IMR-90 (cell line): ENCODE data around the gene VLDLR. TPM values are rescaled to one million over a fixed set of nuclear protein-coding genes. Genes with fewer than 3 reads are reported as not detected.
"Not testable (repeated sequence)": the region's sequence is repeated elsewhere in the genome, so short reads cannot be mapped to it uniquely, and the experiment has no call there.

ENCODE experiments used
- ATAC-seq: fragments of 200-7000 bp; cut with Tn5 transposase; 2 replicates; pipeline ENCODE4 v1.9.1; 2020; ENCODE audit warnings: low read depth, mild to moderate bottlenecking, moderate library complexity
- BruUV-seq: library from RNA; stranded (reverse); fragments of 400-500 nt; replicated peaks from 2 replicates; lab custom pipeline; 2021; lab: Mats Ljungman, UMichigan
- CTCF ChIA-PET: fragments of 300-600 bp; formaldehyde crosslinking; extraction: SDS; loops from one replicate; lab custom pipeline; 2021; ENCODE audit warnings: antibody characterized with exemption; lab: Yijun Ruan, JAX
- POLR2A ChIA-PET: fragments of 300-600 bp; sonication (Branson Sonifier 250); formaldehyde crosslinking; loops from one replicate; lab custom pipeline; 2022; ENCODE audit warnings: antibody characterized with exemption; ENCODE audit not compliant: unreplicated experiment; lab: Charles Lee
- DNase-seq: peaks from one replicate; pipeline ENCODE4 v3.0.0; 2013
- H2AFZ ChIP-seq: replicated peaks from 2 replicates; pipeline ENCODE3; 2013; ENCODE audit warnings: low read length, mild to moderate bottlenecking; ENCODE audit not compliant: poor library complexity
- H2AK5ac ChIP-seq: 2 replicates; pipeline ENCODE4 v1.6.1; 2013; ENCODE audit warnings: low read depth, low read length, inconsistent platforms
- H2AK9ac ChIP-seq: replicated peaks from 2 replicates; pipeline ENCODE3; 2013; ENCODE audit warnings: mild to moderate bottlenecking, low read depth, low read length, moderate library complexity; ENCODE audit not compliant: poor library complexity
- H2BK120ac ChIP-seq: 2 replicates; pipeline ENCODE4 v1.6.1; 2013; ENCODE audit warnings: low read depth, low read length, inconsistent platforms
- H2BK15ac ChIP-seq: 3 replicates; pipeline ENCODE4 v1.6.1; 2013; ENCODE audit warnings: low read depth, low read length, inconsistent platforms
- H2BK20ac ChIP-seq: 2 replicates; pipeline ENCODE4 v1.6.1; 2013; ENCODE audit warnings: low read depth, mild to moderate bottlenecking, inconsistent platforms, low read length, moderate library complexity
- H2BK5ac ChIP-seq: 2 replicates; pipeline ENCODE4 v1.6.1; 2013; ENCODE audit warnings: mild to moderate bottlenecking, low read depth, low read length, inconsistent platforms; ENCODE audit not compliant: poor library complexity, severe bottlenecking
- H3K14ac ChIP-seq: replicated peaks from 2 replicates; pipeline ENCODE4 v1.6.1; 2013; ENCODE audit warnings: low read depth, low read length, inconsistent platforms
- H3K18ac ChIP-seq: 2 replicates; pipeline ENCODE4 v1.6.1; 2013; ENCODE audit warnings: low read depth, low read length, control low read depth
- H3K23ac ChIP-seq: 2 replicates; pipeline ENCODE4 v1.6.1; 2013; ENCODE audit warnings: low read depth, low read length, inconsistent platforms
- H3K27ac ChIP-seq: 2 replicates; pipeline ENCODE4 v1.5.1; 2013; ENCODE audit warnings: mild to moderate bottlenecking, control low read depth, low read length; ENCODE audit not compliant: insufficient read depth
- H3K27me3 ChIP-seq: 2 replicates; pipeline ENCODE4 v1.6.1; 2013; ENCODE audit warnings: low read length; ENCODE audit not compliant: control insufficient read depth, insufficient read depth
- H3K36me3 ChIP-seq: 2 replicates; pipeline ENCODE4 v1.6.1; 2013; ENCODE audit warnings: low read length, mixed read lengths; ENCODE audit not compliant: control insufficient read depth, insufficient read depth
- H3K4ac ChIP-seq: 2 replicates; pipeline ENCODE4 v1.6.1; 2013; ENCODE audit warnings: low read depth, low read length, inconsistent platforms
- H3K4me1 ChIP-seq: 2 replicates; pipeline ENCODE4 v1.6.1; 2013; ENCODE audit warnings: low read length, mixed read lengths; ENCODE audit not compliant: control insufficient read depth, insufficient read depth
- H3K4me2 ChIP-seq: 2 replicates; pipeline ENCODE4 v1.6.1; 2013; ENCODE audit warnings: low read depth, mild to moderate bottlenecking, control low read depth, low read length, moderate library complexity
- H3K4me3 ChIP-seq: 2 replicates; pipeline ENCODE4 v1.5.1; 2013; ENCODE audit warnings: low read depth, mild to moderate bottlenecking, control low read depth, low read length, moderate library complexity; ENCODE audit not compliant: insufficient read depth
- H3K56ac ChIP-seq: 2 replicates; pipeline ENCODE4 v1.6.1; 2013; ENCODE audit warnings: low read length, inconsistent platforms; ENCODE audit not compliant: insufficient read depth; ENCODE audit errors: extremely low read depth
- H3K79me1 ChIP-seq, 2 experiments: 2 replicates each; pipeline ENCODE4 v1.6.1; 2013; ENCODE audit warnings: low read length in 2 of 2, inconsistent platforms in 1 of 2, low read depth in 1 of 2
- H3K9ac ChIP-seq: 2 replicates; pipeline ENCODE4 v1.6.1; 2013; ENCODE audit warnings: low read depth, low read length, control low read depth
- H3K9me1 ChIP-seq: 2 replicates; pipeline ENCODE4 v1.6.1; 2013; ENCODE audit warnings: low read length, inconsistent platforms; ENCODE audit not compliant: insufficient read depth
- H3K9me3 ChIP-seq: 2 replicates; pipeline ENCODE4 v1.6.1; 2013; ENCODE audit warnings: low read length; ENCODE audit not compliant: control insufficient read depth, insufficient read depth
- H4K20me1 ChIP-seq: 2 replicates; pipeline ENCODE4 v1.6.1; 2013; ENCODE audit warnings: low read length, inconsistent platforms; ENCODE audit not compliant: insufficient read depth
- H4K5ac ChIP-seq: 2 replicates; pipeline ENCODE4 v1.6.1; 2013; ENCODE audit warnings: mild to moderate bottlenecking, low read depth, low read length, control low read depth
- H4K8ac ChIP-seq, 2 experiments: 2 replicates each; pipeline ENCODE4 v1.6.1; 2013; ENCODE audit warnings: low read depth in 2 of 2, low read length in 2 of 2, control low read depth in 1 of 2, inconsistent platforms in 1 of 2
- H4K91ac ChIP-seq: 2 replicates; pipeline ENCODE4 v1.6.1; 2013; ENCODE audit warnings: low read depth, low read length, inconsistent platforms; ENCODE audit not compliant: insufficient read depth
- WGBS, 2 experiments: methylation state at CpG; one replicate each; pipeline versions ENCODE4 v1.1.5 to v1.1.7; 2013; ENCODE audit warnings: missing lambda C conversion rate in 2 of 2; ENCODE audit not compliant: insufficient read length in 1 of 2; ENCODE audit errors: extremely low coverage in 2 of 2; 5-methylcytosine and 5-hydroxymethylcytosine counted together
- dilution Hi-C: fragments of 300-500 bp; cut with HindIII; formaldehyde crosslinking; loops from one replicate; pipeline ENCODE4 v1.14.3; 2018; ENCODE audit warnings: low sequenced_read_pairs; ENCODE audit not compliant: unreplicated experiment
- in situ Hi-C: fragments of 300-500 bp; cut with MboI; formaldehyde crosslinking; loops from 3 replicates; pipeline ENCODE4 v1.14.3; 2019; ENCODE audit warnings: low sequenced_read_pairs, inconsistent platforms, mixed read lengths
- intact Hi-C: fragments of 100-400 bp; cut with micrococcal nuclease; formaldehyde crosslinking; loops from 2 replicates; pipeline ENCODE4 v1.10.0; 2022
- polyA plus RNA-seq, 3 experiments: library from polyadenylated mRNA; depleted of rRNA; stranded (reverse); fragments of >200 nt; gene quantifications; 2 replicates each; pipeline ENCODE4 v1.2.3, GENCODE V29; 2012; ENCODE audit warnings: low replicate concordance in 1 of 3
- total RNA-seq: library from RNA; depleted of rRNA; stranded (reverse); fragments of >200 nt; gene quantifications from 2 replicates; pipeline ENCODE4 v1.2.3, GENCODE V29; 2012; rRNA removed

The VLDLR gene
- total and polyA plus RNA-seq, 2 of the 4 experiments (the other 2 are of a cell fraction): 9.0 to 10.2 TPM

GRCh38 chr9:2707256-2707655, 85.7 kb downstream of the VLDLR start:
- H3K9me1 ChIP-seq, H2AFZ ChIP-seq, DNase-seq, H3K79me1 ChIP-seq, dilution Hi-C loops, in situ Hi-C loops, ATAC-seq, H2BK120ac ChIP-seq, H2BK20ac ChIP-seq, H4K8ac ChIP-seq, H2BK5ac ChIP-seq, intact Hi-C loops, H3K18ac ChIP-seq, H3K27me3 ChIP-seq, POLR2A ChIA-PET, H2AK9ac ChIP-seq, H3K23ac ChIP-seq, H3K4me3 ChIP-seq, H4K91ac ChIP-seq, H3K9me3 ChIP-seq, H4K5ac ChIP-seq, H3K4me1 ChIP-seq, H2BK15ac ChIP-seq, H3K27ac ChIP-seq, H4K20me1 ChIP-seq, H3K14ac ChIP-seq, H3K4me2 ChIP-seq, H3K4ac ChIP-seq, H2AK5ac ChIP-seq, BruUV-seq, H3K56ac ChIP-seq, H3K36me3 ChIP-seq, H3K9ac ChIP-seq: not testable (repeated sequence)
- no CpG with 5 or more reads among the region's 3 CpGs for WGBS, 2 experiments
- CTCF ChIA-PET: interaction anchor here (1.2 kb wide), 1 partner anchor 21 kb away, joined by 4 read pairs; no protein-coding TSS in a partner anchor

Other genes with a start within 250 kb of the VLDLR start
- gene KCNV2, start 95.7 kb downstream of the VLDLR start, total RNA-seq: not detected in 2 replicates
- gene KCNV2, start 95.7 kb downstream of the VLDLR start, polyA plus RNA-seq (2012; rRNA removed): not detected in 2 replicates
- 55.6 and 81.1 TPM in 2 replicates for gene PUM3, start 222.3 kb downstream of the VLDLR start, total RNA-seq
- 38.0 and 44.9 TPM in 2 replicates for gene PUM3, start 222.3 kb downstream of the VLDLR start, polyA plus RNA-seq (2012; rRNA removed)